CD4-positive, alpha-beta T cell (primary cell): ENCODE results near the gene TCF7. TPM values are rescaled to one million over a fixed set of nuclear protein-coding genes. Genes with fewer than 3 reads are reported as not detected.

Experiments used
- ATAC-seq: fragments of 200-7000 bp; cut with Tn5 transposase; one replicate; pipeline ENCODE4 v1.10.0; 2022; ENCODE audit warnings: mild to moderate bottlenecking; ENCODE audit not compliant: poor library complexity
- CTCF ChIA-PET: fragments of 350-600 bp; sonication (Branson Sonifier 250); formaldehyde crosslinking; loops from one replicate; lab custom pipeline; 2021; ENCODE audit warnings: antibody characterized with exemption, inconsistent platforms; lab: Charles Lee
- POLR2A ChIA-PET: fragments of 350-600 bp; sonication (Branson Sonifier 250); formaldehyde crosslinking; loops from one replicate; lab custom pipeline; 2021; ENCODE audit warnings: antibody characterized with exemption, inconsistent platforms; lab: Charles Lee
- DNase-seq, 14 experiments: peaks; one replicate each; pipeline ENCODE4 v3.0.0-alpha.2; 2013 to 2020; ENCODE audit warnings: mixed read lengths in 2 of 14
- H3K27ac ChIP-seq, 2 donors: one replicate each; pipeline versions ENCODE4 v1.5.1 to v1.7.0; 2013; ENCODE audit warnings: low read length in 2 of 2, low read depth in 1 of 2, mild to moderate bottlenecking in 1 of 2
- H3K27me3 ChIP-seq, 2 experiments: 1 replicate in 1 of 2; 2 replicates in 1 of 2; pipeline versions ENCODE4 v1.6.1 to v1.7.0; 2013; ENCODE audit warnings: low read length in 2 of 2, control low read depth in 1 of 2, mild to moderate bottlenecking in 1 of 2, moderate library complexity in 1 of 2; ENCODE audit not compliant: insufficient read depth in 2 of 2, control insufficient read depth in 1 of 2
- H3K36me3 ChIP-seq: one replicate; pipeline ENCODE4 v1.6.1; 2013; ENCODE audit warnings: low read length, control low read depth; ENCODE audit not compliant: insufficient read depth
- H3K4me1 ChIP-seq: one replicate; pipeline ENCODE4 v1.6.1; 2013; ENCODE audit warnings: low read length, control low read depth; ENCODE audit not compliant: insufficient read depth
- H3K4me3 ChIP-seq: one replicate; pipeline ENCODE4 v1.5.1; 2013; ENCODE audit warnings: mild to moderate bottlenecking, low read length, moderate library complexity
- H3K9me3 ChIP-seq, 2 experiments: 1 replicate in 1 of 2; 2 replicates in 1 of 2; pipeline versions ENCODE4 v1.6.1 to v1.7.0; 2013; ENCODE audit warnings: low read length in 2 of 2, mild to moderate bottlenecking in 2 of 2, control low read depth in 1 of 2, moderate library complexity in 1 of 2; ENCODE audit not compliant: control insufficient read depth in 1 of 2, insufficient read depth in 1 of 2
- H3K27ac Mint-ChIP-seq: one replicate; pipeline ENCODE4 v1.8.0; 2020; ENCODE audit warnings: mixed read lengths
- H3K27me3 Mint-ChIP-seq: one replicate; pipeline ENCODE4 v1.8.0; 2021; ENCODE audit warnings: mixed read lengths
- H3K36me3 Mint-ChIP-seq: one replicate; pipeline ENCODE4 v1.8.0; 2021; ENCODE audit warnings: low read depth, mixed read lengths
- H3K4me1 Mint-ChIP-seq: one replicate; pipeline ENCODE4 v1.8.0; 2021; ENCODE audit warnings: low read depth, mixed read lengths
- H3K4me3 Mint-ChIP-seq: one replicate; pipeline ENCODE4 v1.8.0; 2020; ENCODE audit warnings: mild to moderate bottlenecking, mixed read lengths
- H3K9me3 Mint-ChIP-seq: one replicate; pipeline ENCODE4 v1.8.0; 2020; ENCODE audit warnings: mixed read lengths
- intact Hi-C, 2 experiments: fragments of 100-400 bp; cut with DNase I in 1 of 2; cut with micrococcal nuclease in 1 of 2; formaldehyde crosslinking; loops; one replicate each; pipeline versions ENCODE4 v1.15.1 to v1.9.0; 2023 to 2025; cut with DNase I, micrococcal nuclease
- total RNA-seq, 174 experiments: library from RNA in 2 of 174; stranded (reverse) in 2 of 174; gene quantifications; one replicate each; pipeline ENCODE4 v1.2.3 and lab custom pipeline; 2021 to 2026
- TF ChIP-seq, protein P1 (sequence below): fragments of 200-600 bp; IDR thresholded peaks from one replicate; pipeline ENCODE4 v1.8.0; 2022; ENCODE audit warnings: antibody characterized with exemption, mild to moderate bottlenecking

Gene TCF7
- total RNA-seq, 2 experiments from 2014 or later: 480 to 493 TPM

DNA sequence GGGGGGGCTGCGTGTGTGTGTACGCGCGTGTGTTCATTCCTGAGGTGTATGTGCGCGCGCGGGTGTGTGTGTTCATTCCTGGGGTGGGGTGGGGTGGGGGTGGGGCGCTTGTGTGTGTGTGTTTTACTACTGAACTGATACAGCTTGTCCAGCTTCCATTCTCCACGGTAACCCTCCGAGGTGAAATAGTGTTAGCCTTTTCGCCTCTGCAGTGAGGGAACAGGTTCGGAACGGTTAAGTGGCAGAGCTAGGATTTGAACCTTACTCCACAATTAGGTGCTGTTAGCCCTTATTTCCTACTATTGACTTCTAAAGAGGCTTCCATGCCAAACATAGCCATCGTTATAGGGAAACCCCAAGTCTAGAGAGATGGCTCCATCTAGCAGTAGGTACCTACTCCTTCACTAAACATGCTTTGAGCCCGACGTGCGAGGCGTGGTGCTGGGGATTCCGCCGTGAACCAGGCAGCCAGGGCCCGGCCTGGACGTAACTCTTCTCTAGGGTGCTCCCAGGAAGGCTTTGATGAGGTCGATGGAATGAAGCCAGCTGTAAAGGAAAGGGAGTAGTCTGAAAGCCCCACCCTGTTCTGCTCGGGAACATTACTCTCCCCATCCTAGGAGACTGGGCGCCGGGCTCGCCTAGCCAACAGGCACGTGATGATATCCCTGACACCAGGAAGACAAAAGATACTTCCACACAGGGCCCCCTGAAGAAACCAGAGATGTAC is 63.1 kb downstream of the TCF7 start:
- CTCF ChIA-PET: interaction anchor here (1.3 to 1.6 kb wide), 3 partner anchors 14 to 410 kb away, joined by 3 to 8 read pairs (median 4); no protein-coding TSS in a partner anchor
- intact Hi-C loops: loop anchor here (2.0 to 10.0 kb wide), 4 partner anchors 49 to 560 kb away; partner anchors contain the start of genes PPP2CA (in 2 of the 2), CAMLG (in 1 of the 2), JADE2 (in 1 of the 2) and UBE2B (in 1 of the 2)

DNA sequence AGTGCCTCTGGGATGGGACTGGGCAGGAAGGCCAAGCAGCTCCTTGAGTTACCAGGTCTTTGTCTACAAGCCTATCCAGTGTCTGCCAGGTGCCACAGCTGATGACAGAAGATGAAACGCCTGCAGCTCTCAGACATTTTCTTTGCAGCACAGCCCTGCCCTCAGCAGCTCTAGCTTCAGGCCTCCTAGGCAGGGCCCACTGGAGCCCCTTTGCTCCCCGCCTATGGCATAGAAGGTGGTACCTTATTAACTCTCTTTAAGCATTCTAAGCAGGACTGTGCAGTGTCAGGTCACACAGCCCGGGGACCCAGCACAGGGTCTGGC is 63.6 kb downstream of the TCF7 start:
- ChIA-PET CTCF (interaction anchor here (1.3 kb wide), 1 partner anchor 409 kb away, joined by 4 read pairs; no protein-coding TSS in a partner anchor), POLR2A (interaction anchor here (1.4 to 10.9 kb wide), 9 partner anchors 10 to 173 kb away, joined by 4 to 142 read pairs (median 8); partner anchors contain the start of genes PPP2CA and VDAC1)
- DNase-seq (no peak), ATAC-seq (no peak)
- no peaks in the 10 kb centered on the region for H3K9me3 ChIP-seq
- Mint-ChIP-seq H3K27me3 (no peaks in the 10 kb centered on the region), H3K36me3 (peaks cover 35% of the 10 kb centered on the region), H3K27ac (peak overlapping the region; percentile 98), H3K9me3 (no peaks in the 10 kb centered on the region), H3K4me1 (peaks cover 27% of the 10 kb centered on the region), H3K4me3 (peak overlapping the region; percentile 97)
- no peak overlapping the region for H3K4me3 ChIP-seq
- intact Hi-C loops: loop anchor here in 1 of 2 experiments (5.0 to 10.0 kb wide), 2 partner anchors 347 to 559 kb away; partner anchors contain the start of genes CAMLG and JADE2
- no peaks in the 10 kb centered on the region for H3K27me3 ChIP-seq
- TF ChIP-seq, protein P1, sequence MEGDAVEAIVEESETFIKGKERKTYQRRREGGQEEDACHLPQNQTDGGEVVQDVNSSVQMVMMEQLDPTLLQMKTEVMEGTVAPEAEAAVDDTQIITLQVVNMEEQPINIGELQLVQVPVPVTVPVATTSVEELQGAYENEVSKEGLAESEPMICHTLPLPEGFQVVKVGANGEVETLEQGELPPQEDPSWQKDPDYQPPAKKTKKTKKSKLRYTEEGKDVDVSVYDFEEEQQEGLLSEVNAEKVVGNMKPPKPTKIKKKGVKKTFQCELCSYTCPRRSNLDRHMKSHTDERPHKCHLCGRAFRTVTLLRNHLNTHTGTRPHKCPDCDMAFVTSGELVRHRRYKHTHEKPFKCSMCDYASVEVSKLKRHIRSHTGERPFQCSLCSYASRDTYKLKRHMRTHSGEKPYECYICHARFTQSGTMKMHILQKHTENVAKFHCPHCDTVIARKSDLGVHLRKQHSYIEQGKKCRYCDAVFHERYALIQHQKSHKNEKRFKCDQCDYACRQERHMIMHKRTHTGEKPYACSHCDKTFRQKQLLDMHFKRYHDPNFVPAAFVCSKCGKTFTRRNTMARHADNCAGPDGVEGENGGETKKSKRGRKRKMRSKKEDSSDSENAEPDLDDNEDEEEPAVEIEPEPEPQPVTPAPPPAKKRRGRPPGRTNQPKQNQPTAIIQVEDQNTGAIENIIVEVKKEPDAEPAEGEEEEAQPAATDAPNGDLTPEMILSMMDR: no peak
- peaks cover 9% of the 10 kb centered on the region for H3K36me3 ChIP-seq
- H3K27ac ChIP-seq: no peak overlapping the region
- peaks cover 13% of the 10 kb centered on the region for H3K4me1 ChIP-seq

More for the DNA sequence above, 63.1 kb downstream of the TCF7 start:
- Histone ChIP-seq H3K4me1 (peaks cover 17% of the 10 kb centered on the region), H3K4me3 (peak overlapping the region; percentile 98), H3K27me3 (no peaks in the 10 kb centered on the region), H3K9me3 (no peaks in the 10 kb centered on the region), H3K36me3 (peaks cover 11% of the 10 kb centered on the region), H3K27ac (peak overlapping the region; percentile 98 to 99)
- POLR2A ChIA-PET: interaction anchor here (0.5 to 10.9 kb wide), 43 partner anchors 9 to 728 kb away, joined by 3 to 142 read pairs (median 5); partner anchors contain the start of genes CDKN2AIPNL, JADE2, PCBD2 and PPP2CA
- peak in 1 of 14 experiments; percentile 58 for DNase-seq
- H3K4me3 Mint-ChIP-seq: peak overlapping the region; percentile 97
- no peaks in the 10 kb centered on the region for H3K27me3 Mint-ChIP-seq
- H3K36me3 Mint-ChIP-seq: peaks cover 39% of the 10 kb centered on the region
- ATAC-seq: peak; percentile 35
- H3K9me3 Mint-ChIP-seq: no peaks in the 10 kb centered on the region
- TF ChIP-seq, protein P1: no peak
- H3K4me1 Mint-ChIP-seq: peaks cover 29% of the 10 kb centered on the region
- H3K27ac Mint-ChIP-seq: peak overlapping the region; percentile 98

DNA sequence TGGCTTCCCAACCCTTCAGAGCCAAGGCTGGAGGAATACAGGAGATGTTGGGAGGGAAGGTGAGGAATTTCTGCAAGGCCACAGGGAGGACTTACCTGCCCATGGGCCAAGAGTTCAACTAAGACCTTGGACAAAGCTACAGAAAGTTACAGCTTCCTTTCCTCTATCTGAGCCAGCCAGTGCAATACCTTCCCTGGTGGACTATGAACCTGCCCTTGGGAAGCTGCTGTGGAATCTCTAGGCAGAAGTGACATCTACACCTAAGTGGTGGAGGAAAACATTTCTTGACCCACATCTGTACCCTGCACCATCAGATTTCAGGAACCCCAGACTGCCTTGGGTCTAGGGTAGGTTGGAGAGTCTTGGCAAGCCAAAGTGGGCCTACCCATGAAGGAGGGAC is 69.0 kb downstream of the TCF7 start:
- DNase-seq (no peak), ATAC-seq (no peak)
- no peaks in the 10 kb centered on the region for H3K27me3 Mint-ChIP-seq
- Histone ChIP-seq H3K27me3 (no peaks in the 10 kb centered on the region), H3K4me3 (no peak overlapping the region), H3K4me1 (peaks cover 6% of the 10 kb centered on the region), H3K27ac (no peak overlapping the region), H3K9me3 (no peaks in the 10 kb centered on the region), H3K36me3 (no peaks in the 10 kb centered on the region)
- intact Hi-C loops: loop anchor here (5.0 to 10.0 kb wide), 2 partner anchors 191 to 404 kb away; partner anchors contain the start of gene UBE2B (in 1 of the 2)
- ChIA-PET POLR2A (interaction anchor here (0.6 to 2.1 kb wide), 4 partner anchors 43 to 502 kb away, joined by 3 to 7 read pairs (median 4); partner anchors contain the start of gene PPP2CA), CTCF (interaction anchor here (0.9 to 4.5 kb wide), 3 partner anchors 42 to 109 kb away, joined by 3 to 18 read pairs (median 4); partner anchors contain the start of gene PPP2CA)
- no peaks in the 10 kb centered on the region for H3K36me3 Mint-ChIP-seq
- H3K27ac Mint-ChIP-seq: no peak overlapping the region
- no peaks in the 10 kb centered on the region for H3K4me1 Mint-ChIP-seq
- TF ChIP-seq, protein P1: no peak
- no peaks in the 10 kb centered on the region for H3K9me3 Mint-ChIP-seq
- H3K4me3 Mint-ChIP-seq: no peak overlapping the region
